Stimulated activated naive CD8-positive, alpha-beta T cell treated with anti-CD3 and anti-CD28 coated beads, Interleukin-15, Interleukin-2, amounts not matched to agents 100 ng/mL and 50 ng/mL, for 24 hours (primary cell): Measurements from ENCODE around the gene ACBD6.

Source experiments
- H3K27ac Mint-ChIP-seq: one replicate; pipeline ENCODE4 v1.8.0; 2021; ENCODE audit warnings: mild to moderate bottlenecking, mixed read lengths
- H3K27me3 Mint-ChIP-seq: one replicate; pipeline ENCODE4 v1.8.0; 2021; ENCODE audit warnings: mixed read lengths
- H3K36me3 Mint-ChIP-seq: one replicate; pipeline ENCODE4 v1.8.0; 2021; ENCODE audit warnings: low read depth, mixed read lengths
- H3K4me1 Mint-ChIP-seq: one replicate; pipeline ENCODE4 v1.8.0; 2021; ENCODE audit warnings: low read depth, mixed read lengths
- H3K4me3 Mint-ChIP-seq: one replicate; pipeline ENCODE4 v1.8.0; 2021; ENCODE audit warnings: mild to moderate bottlenecking, mixed read lengths
- H3K9me3 Mint-ChIP-seq: one replicate; pipeline ENCODE4 v1.8.0; 2021; ENCODE audit warnings: mixed read lengths

ACBD6 gene

DNA sequence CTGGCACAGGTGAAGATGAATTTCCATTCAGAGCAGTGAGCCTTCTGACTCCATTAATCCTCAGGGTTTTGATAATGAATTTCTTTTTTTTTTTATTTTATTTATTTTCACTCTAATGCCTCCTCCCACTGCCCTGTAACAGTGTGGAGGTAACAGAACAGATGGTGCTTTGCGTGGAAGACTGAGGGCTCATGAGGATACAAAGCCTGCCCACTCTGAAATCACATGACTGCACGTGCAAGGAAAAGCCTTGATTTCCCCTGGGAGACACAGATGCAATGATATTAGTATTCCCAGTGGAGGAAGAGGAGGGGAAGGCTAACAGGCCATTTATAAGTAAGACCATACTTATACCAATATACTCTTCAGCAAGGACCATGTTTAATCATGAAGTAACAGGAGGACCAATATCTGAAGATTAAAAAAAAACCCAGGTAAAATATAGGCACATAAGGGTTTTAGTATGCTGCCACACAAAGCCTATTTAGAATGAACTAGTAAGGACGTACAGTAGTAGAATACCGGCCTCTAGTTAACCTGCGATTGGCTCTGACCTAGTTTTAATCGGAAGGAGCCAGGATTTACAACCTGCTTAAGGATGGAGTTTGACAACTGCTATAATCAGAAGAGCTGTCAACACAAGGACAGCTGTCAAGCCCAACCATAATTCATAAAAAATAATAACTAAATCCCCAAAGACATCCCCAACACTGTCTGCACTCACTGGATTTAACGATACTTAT lies 202.7 kb downstream of the ACBD6 start:
- Mint-ChIP-seq H3K36me3 (peaks cover 37% of the 10 kb centered on the region), H3K27me3 (no peaks in the 10 kb centered on the region), H3K4me3 (no peak overlapping the region), H3K9me3 (no peaks in the 10 kb centered on the region), H3K4me1 (peaks cover 7% of the 10 kb centered on the region), H3K27ac (no peak overlapping the region)

GRCh38 chr1:180295999-180296398 lies 206.4 kb downstream of the ACBD6 start:
- Mint-ChIP-seq H3K9me3 (no peaks in the 10 kb centered on the region), H3K36me3 (peaks cover 48% of the 10 kb centered on the region), H3K4me3 (no peak overlapping the region), H3K27me3 (no peaks in the 10 kb centered on the region), H3K4me1 (peaks cover 11% of the 10 kb centered on the region), H3K27ac (peak overlapping the region; percentile 18)

GRCh38 chr1:180294711-180295110 lies 207.7 kb downstream of the ACBD6 start:
- Mint-ChIP-seq H3K27me3 (no peaks in the 10 kb centered on the region), H3K27ac (no peak overlapping the region), H3K4me1 (peaks cover 20% of the 10 kb centered on the region), H3K9me3 (no peaks in the 10 kb centered on the region), H3K36me3 (peaks cover 55% of the 10 kb centered on the region), H3K4me3 (no peak overlapping the region)

DNA sequence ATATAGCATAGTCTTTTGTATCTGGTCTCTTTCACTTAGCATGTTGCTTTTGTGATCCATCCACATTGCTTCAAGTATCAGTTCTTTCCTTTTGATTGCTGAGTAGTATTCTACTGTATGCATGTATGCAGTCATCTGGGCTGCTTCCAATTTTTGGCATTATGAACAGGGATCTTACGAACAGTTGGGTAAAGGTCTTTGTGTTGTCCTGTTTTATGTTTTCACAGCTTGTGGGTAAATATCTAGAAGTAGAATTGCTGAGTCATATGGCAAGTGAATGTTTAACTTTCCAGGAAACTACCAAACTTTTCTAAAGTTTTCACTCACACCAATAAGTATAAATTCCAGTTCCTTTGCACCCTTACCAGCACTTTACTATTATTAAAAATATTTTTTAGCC lies 211.4 kb downstream of the ACBD6 start:
- Mint-ChIP-seq H3K27ac (peak overlapping the region; percentile 22), H3K27me3 (no peaks in the 10 kb centered on the region), H3K4me3 (no peak overlapping the region), H3K36me3 (peaks cover 58% of the 10 kb centered on the region), H3K4me1 (peaks cover 17% of the 10 kb centered on the region), H3K9me3 (no peaks in the 10 kb centered on the region)

GRCh38 chr1:180290265-180291001 lies 211.9 kb downstream of the ACBD6 start:
- no peaks in the 10 kb centered on the region for H3K9me3 Mint-ChIP-seq
- H3K27ac Mint-ChIP-seq, result peak overlapping the region; percentile 22

DNA sequence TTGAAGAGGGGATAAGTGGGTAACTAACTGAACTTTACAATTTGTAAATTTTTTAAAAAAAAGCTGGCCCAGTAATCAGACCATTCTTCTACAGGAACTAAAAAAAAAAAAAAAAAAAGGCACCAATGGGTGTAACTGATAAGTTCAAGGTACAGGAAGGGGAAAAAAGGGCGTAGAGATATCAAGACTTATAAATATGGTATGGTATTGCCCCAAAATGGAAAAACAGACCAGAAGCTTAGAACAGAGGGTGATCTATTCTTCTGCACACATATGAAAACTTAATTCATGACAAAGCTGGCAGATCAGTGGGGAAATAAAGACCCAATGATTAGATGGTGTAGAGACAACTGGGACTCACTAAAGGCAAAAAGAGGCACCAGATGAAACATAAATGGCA lies 213.4 kb downstream of the ACBD6 start:
- peaks cover 16% of the 10 kb centered on the region for H3K4me1 Mint-ChIP-seq
- H3K4me3 Mint-ChIP-seq, result no peak overlapping the region
- no peak overlapping the region for H3K27ac Mint-ChIP-seq
- no peaks in the 10 kb centered on the region for H3K27me3 Mint-ChIP-seq
- H3K9me3 Mint-ChIP-seq, result no peaks in the 10 kb centered on the region
- H3K36me3 Mint-ChIP-seq, result peaks cover 55% of the 10 kb centered on the region

More at GRCh38 chr1:180290265-180291001, 211.9 kb downstream of the ACBD6 start:
- Mint-ChIP-seq H3K4me1 (peaks cover 16% of the 10 kb centered on the region), H3K27me3 (no peaks in the 10 kb centered on the region), H3K36me3 (peaks cover 55% of the 10 kb centered on the region), H3K4me3 (no peak overlapping the region)

- Mint-ChIP-seq H3K27me3 (no peaks in the 10 kb centered on the region), H3K4me1 (peaks cover 16% of the 10 kb centered on the region), H3K36me3 (peaks cover 62% of the 10 kb centered on the region), H3K9me3 (no peaks in the 10 kb centered on the region), H3K27ac (no peak overlapping the region), H3K4me3 (no peak overlapping the region)
Measured at GRCh38 chr1:180287988-180288705, 214.2 kb downstream of the ACBD6 start.

DNA sequence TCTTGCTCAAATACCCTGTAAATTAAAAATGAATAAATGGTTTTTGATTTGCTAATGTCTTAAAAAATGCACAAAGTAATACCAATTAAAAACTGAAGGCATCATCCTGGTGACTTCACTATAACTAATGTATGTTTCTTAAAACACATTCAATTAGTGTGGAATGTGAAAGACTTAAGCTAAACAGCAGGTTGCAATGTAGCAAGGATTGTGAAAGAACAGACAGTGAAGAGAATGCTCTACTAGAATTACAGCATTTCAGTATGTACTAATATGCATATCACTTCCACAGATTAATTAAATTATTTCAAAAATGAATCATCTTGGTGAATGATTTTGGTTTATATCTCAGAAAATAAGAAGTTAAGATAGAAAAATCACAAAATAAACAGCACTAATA lies 216.0 kb downstream of the ACBD6 start:
- H3K4me1 Mint-ChIP-seq, result peaks cover 11% of the 10 kb centered on the region
- H3K9me3 Mint-ChIP-seq, result no peaks in the 10 kb centered on the region
- no peak overlapping the region for H3K4me3 Mint-ChIP-seq
- no peaks in the 10 kb centered on the region for H3K27me3 Mint-ChIP-seq
- no peak overlapping the region for H3K27ac Mint-ChIP-seq
- H3K36me3 Mint-ChIP-seq, result peaks cover 62% of the 10 kb centered on the region

DNA sequence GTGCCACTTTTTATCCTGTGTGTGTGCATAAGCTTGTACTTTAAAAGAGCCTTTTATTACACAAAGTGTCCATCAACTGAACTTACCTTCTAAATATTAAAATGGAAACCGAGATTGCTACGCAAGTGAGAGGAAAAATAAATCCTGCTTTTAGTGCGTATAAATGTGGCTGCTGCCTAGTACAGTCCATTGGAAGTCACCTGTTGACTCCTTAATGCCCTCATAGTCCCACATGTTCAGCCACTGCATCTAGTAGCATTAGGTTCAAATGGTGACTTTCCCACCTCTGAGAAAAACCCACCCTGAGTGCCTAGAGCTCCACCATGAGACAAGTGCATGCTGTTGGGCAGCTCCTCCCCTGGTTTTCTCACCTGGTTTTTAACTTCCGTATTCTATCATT lies 219.3 kb downstream of the ACBD6 start:
- Mint-ChIP-seq H3K27me3 (no peaks in the 10 kb centered on the region), H3K9me3 (no peaks in the 10 kb centered on the region), H3K4me1 (no peaks in the 10 kb centered on the region), H3K27ac (no peak overlapping the region), H3K36me3 (peaks cover 61% of the 10 kb centered on the region), H3K4me3 (no peak overlapping the region)

DNA sequence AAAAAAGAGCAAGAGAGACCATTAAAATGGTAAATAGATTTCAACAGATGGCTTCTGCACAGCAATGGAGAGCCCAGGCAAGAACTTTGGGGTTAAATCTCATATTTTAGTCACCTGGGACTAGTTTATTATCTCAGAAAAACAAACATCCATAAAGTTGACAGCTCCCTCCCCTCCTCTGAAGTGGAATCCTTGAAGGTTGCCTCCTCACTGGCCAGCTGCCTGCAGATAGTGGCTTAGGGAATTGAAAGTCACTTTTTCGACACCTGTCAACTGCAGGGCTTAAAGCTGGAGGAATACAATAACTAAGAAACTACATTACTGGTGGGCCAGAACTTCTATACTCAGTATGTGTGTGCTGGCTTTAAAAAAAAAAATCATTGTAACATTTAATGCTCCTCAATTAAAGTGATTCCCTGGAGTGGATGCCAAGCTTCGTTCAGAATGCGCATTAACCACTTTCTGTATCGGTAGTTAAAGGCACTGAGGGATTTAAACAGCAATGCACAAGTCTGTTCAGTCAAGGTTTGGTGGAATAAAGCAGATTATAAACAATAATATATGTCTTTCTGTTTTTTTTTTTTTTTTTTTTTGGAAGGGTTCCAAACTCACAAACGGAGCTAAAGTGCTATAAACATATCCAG lies 219.9 kb downstream of the ACBD6 start:
- Mint-ChIP-seq H3K4me3 (no peak overlapping the region), H3K4me1 (no peaks in the 10 kb centered on the region), H3K36me3 (peaks cover 61% of the 10 kb centered on the region), H3K27me3 (no peaks in the 10 kb centered on the region), H3K27ac (no peak overlapping the region), H3K9me3 (no peaks in the 10 kb centered on the region)

DNA sequence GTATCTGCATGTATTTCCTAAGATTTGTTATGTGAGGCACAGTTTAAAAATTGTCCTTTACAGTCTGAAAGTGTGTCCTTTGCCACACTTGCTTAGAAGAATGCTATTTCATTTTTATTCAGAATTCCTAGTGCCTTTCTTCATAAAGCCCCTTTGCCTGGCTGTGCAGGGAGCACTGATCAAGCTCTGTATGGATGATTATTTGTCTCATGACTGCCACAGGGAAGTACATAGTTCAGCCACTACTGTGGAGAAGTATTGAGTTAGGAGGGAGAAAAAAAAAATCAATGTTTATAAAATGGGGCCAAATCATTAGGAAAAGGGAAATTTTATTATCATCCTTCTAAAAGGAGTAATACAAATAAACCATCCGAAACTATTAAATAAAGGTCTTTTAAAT lies 220.9 kb downstream of the ACBD6 start:
- Mint-ChIP-seq H3K4me1 (no peaks in the 10 kb centered on the region), H3K27me3 (no peaks in the 10 kb centered on the region), H3K4me3 (no peak overlapping the region), H3K9me3 (no peaks in the 10 kb centered on the region), H3K36me3 (peaks cover 54% of the 10 kb centered on the region), H3K27ac (peak overlapping the region; percentile 23)

DNA sequence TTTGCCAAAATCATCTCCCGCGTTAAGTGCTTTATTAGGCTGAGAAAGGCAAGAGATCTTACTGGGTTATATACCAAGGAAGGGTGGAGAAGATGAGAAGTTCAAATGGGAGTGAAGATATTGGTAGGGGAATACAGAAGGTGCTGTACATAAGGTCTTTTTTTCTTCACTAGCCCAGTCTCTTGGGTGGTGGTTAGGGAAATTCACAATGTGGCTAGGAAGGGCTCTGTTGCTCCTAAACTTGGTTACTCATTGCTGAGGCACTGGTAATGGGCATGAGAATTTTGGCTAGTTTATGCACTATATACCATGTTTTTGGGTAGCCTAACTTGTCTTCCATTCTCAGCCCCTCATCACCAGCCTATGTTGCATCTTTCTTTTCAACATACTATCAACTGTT lies 221.8 kb downstream of the ACBD6 start:
- Mint-ChIP-seq H3K4me3 (no peak overlapping the region), H3K36me3 (peaks cover 50% of the 10 kb centered on the region), H3K9me3 (no peaks in the 10 kb centered on the region), H3K4me1 (no peaks in the 10 kb centered on the region), H3K27ac (no peak overlapping the region), H3K27me3 (no peaks in the 10 kb centered on the region)

DNA sequence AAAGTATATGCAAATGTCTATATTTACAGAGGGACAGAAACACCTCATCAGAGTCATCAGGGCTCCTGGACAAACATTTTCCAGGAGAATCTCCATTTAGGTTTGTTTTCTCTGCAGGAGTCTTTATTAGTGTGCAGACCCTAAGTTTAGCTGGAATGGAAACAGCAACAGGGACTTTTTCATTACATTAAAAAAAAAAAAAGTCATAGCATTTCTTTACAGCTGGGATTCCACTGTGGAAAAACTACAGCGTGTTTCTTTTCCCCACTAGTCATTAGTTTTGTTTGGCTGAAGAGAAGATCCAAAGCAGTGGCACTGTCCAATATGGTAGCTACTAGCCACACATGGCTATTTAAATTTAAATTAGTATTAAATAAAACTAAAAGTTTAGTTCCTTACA lies 222.7 kb downstream of the ACBD6 start:
- peaks cover 53% of the 10 kb centered on the region for H3K36me3 Mint-ChIP-seq
- no peak overlapping the region for H3K27ac Mint-ChIP-seq
- H3K4me3 Mint-ChIP-seq, result no peak overlapping the region
- no peaks in the 10 kb centered on the region for H3K27me3 Mint-ChIP-seq
- no peaks in the 10 kb centered on the region for H3K9me3 Mint-ChIP-seq
- no peaks in the 10 kb centered on the region for H3K4me1 Mint-ChIP-seq

DNA sequence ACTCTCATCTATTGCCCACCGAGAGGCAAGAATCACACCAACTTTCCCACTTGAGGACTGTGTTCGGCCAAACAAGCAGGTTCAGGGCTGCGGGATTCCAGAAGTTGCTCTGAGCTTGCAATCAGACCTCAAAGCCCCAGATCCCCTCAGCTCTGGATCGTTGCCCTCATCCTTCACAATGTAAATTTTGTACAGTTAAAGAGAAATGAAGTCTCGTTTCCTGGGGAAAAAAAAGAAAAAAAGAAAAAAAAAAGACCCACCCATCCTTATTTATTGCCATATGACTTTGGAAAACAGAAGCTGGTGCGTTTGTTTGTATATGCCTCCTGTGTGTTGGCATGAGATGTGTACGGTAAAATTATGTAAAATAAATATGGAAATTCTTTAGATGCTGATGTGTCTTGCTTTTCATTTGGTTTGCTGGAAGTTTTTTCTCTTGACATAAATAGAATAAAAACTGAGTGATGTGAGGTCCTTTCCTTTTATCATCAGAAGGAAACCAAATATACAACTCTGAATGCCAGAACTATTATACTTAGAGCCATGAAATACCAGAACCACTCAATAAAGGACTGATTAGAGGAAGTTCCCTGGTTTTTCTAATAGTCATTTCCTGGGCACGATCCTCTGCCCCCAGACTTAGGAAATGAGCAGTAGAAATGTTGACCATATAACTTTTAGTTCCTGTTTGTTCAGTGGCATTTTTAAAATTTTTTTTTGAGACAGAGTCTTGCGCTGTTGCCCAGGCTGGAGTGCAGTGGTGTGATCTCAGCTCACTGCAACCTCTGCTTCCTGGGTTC lies 223.6 kb downstream of the ACBD6 start:
- H3K4me1 Mint-ChIP-seq, result no peaks in the 10 kb centered on the region
- H3K36me3 Mint-ChIP-seq, result peaks cover 55% of the 10 kb centered on the region
- H3K27me3 Mint-ChIP-seq, result no peaks in the 10 kb centered on the region
- H3K27ac Mint-ChIP-seq, result no peak overlapping the region
- H3K9me3 Mint-ChIP-seq, result no peaks in the 10 kb centered on the region
- no peak overlapping the region for H3K4me3 Mint-ChIP-seq
